ENCODE measurements around the gene ARHGEF7. TPM values are rescaled to one million over a fixed set of nuclear protein-coding genes. Genes with fewer than 3 reads are reported as not detected.

Gene ARHGEF7
- total RNA-seq, 4 donors from 2014 or later = 88.7 to 119 (median 110) TPM

- no peaks in the 10 kb centered on the region for H3K36me3 ChIP-seq
- DNase-seq (ENCODE audit: low spot score in 2 of 2) = no peak
- 50 to 51% methylated on average over 9 of the region's 9 CpGs for WGBS, 2 donors
- H3K9me3 ChIP-seq = no peaks in the 10 kb centered on the region
- no peak overlapping the region for H3K4me3 ChIP-seq
- TF ChIP-seq CTCF (IDR thresholded peaks at IDR 0.05) (no peak), EP300 (IDR thresholded peaks at IDR 0.05) (no peak), POLR2A (IDR thresholded peaks at IDR 0.05) (no peak)
- H3K27me3 ChIP-seq = peaks cover 0 to 9% of the 10 kb centered on the region in 2 donors
- no peak overlapping the region for H3K27ac ChIP-seq
- no peaks in the 10 kb centered on the region for H3K4me1 ChIP-seq
Observed at GRCh38 chr13:111095911-111096501, 19.1 kb upstream of the ARHGEF7 start.

GRCh38 chr13:111099290-111099689 lies 15.8 kb upstream of the ARHGEF7 start:
- 68 to 73% methylated on average over 1 of the region's 1 CpG for WGBS, 2 donors
- H3K9me3 ChIP-seq = peaks cover 0 to 14% (median 0%) of the 10 kb centered on the region in 4 donors

GRCh38 chr13:111110054-111110453 lies 5.1 kb upstream of the ARHGEF7 start:
- WGBS, 2 donors = 49 to 66% methylated on average over 2 of the region's 2 CpGs
- Histone ChIP-seq H3K36me3 (no peaks in the 10 kb centered on the region), H3K27me3 (peaks cover 0 to 19% of the 10 kb centered on the region in 2 donors), H3K4me1 (peaks cover 0 to 10% (median 0%) of the 10 kb centered on the region in 4 donors), H3K9me3 (peaks cover 0 to 8% (median 0%) of the 10 kb centered on the region in 4 donors), H3K27ac (no peak overlapping the region), H3K4me3 (no peak overlapping the region)
- DNase-seq (ENCODE audit: low spot score in 2 of 2) = no peak
- TF ChIP-seq EP300 (IDR thresholded peaks at IDR 0.05) (no peak), CTCF (IDR thresholded peaks at IDR 0.05) (no peak), POLR2A (IDR thresholded peaks at IDR 0.05) (no peak)

More at GRCh38 chr13:111099290-111099689, 15.8 kb upstream of the ARHGEF7 start:
- H3K4me3 ChIP-seq = no peak overlapping the region
- DNase-seq (ENCODE audit: low spot score in 2 of 2) = no peak
- peaks cover 0 to 4% of the 10 kb centered on the region in 2 donors for H3K27me3 ChIP-seq
- H3K27ac ChIP-seq = no peak overlapping the region
- TF ChIP-seq POLR2A (IDR thresholded peaks at IDR 0.05) = no peak
- H3K4me1 ChIP-seq = no peaks in the 10 kb centered on the region
- H3K36me3 ChIP-seq = no peaks in the 10 kb centered on the region

- 82 to 89% methylated on average over 7 of the region's 7 CpGs for WGBS, 2 donors
- Histone ChIP-seq H3K27me3 (peaks cover 0 to 26% of the 10 kb centered on the region in 2 donors), H3K36me3 (no peaks in the 10 kb centered on the region), H3K4me3 (no peak overlapping the region), H3K9me3 (peaks cover 0 to 8% (median 0%) of the 10 kb centered on the region in 4 donors), H3K27ac (no peak overlapping the region), H3K4me1 (peaks cover 0 to 18% (median 3%) of the 10 kb centered on the region in 4 donors)
- TF ChIP-seq POLR2A (IDR thresholded peaks at IDR 0.05) (no peak), CTCF (IDR thresholded peaks at IDR 0.05) (no peak), EP300 (IDR thresholded peaks at IDR 0.05) (no peak)
- DNase-seq (ENCODE audit: low spot score in 2 of 2) = no peak
Observed at GRCh38 chr13:111111376-111111937, 3.7 kb upstream of the ARHGEF7 start.

GRCh38 chr13:111112196-111112595 lies 2.9 kb upstream of the ARHGEF7 start:
- no peak for DNase-seq (ENCODE audit: low spot score in 2 of 2)
- Histone ChIP-seq H3K27me3 (peaks cover 0 to 33% of the 10 kb centered on the region in 2 donors), H3K4me1 (peaks cover 0 to 25% (median 3%) of the 10 kb centered on the region in 4 donors), H3K9me3 (peaks cover 0 to 8% (median 0%) of the 10 kb centered on the region in 4 donors), H3K4me3 (no peak overlapping the region), H3K27ac (no peak overlapping the region), H3K36me3 (no peaks in the 10 kb centered on the region)
- WGBS, 2 donors = 92 to 94% methylated on average over 9 of the region's 9 CpGs
- TF ChIP-seq CTCF (IDR thresholded peaks at IDR 0.05) = no peak
- TF ChIP-seq POLR2A (IDR thresholded peaks at IDR 0.05) = no peak
